Fibroblast of mammary gland (primary cell): ENCODE data around the gene LNPK.

Experiments used
- DNase-seq: peaks from one replicate; pipeline ENCODE4 v3.0.0-alpha.2; 2010; ENCODE audit warnings: low read depth
- H3K4me3 ChIP-seq: 2 replicates; pipeline ENCODE4 v1.5.1; 2011; ENCODE audit warnings: low read depth, mild to moderate bottlenecking, low read length, moderate library complexity; ENCODE audit not compliant: control insufficient read depth
- CTCF ChIP-seq: conservative IDR thresholded peaks from 2 replicates; pipeline ENCODE4 v1.5.1; 2011; ENCODE audit warnings: low read depth, low read length, inconsistent platforms; ENCODE audit not compliant: control insufficient read depth, insufficient read depth

Gene LNPK

DNA sequence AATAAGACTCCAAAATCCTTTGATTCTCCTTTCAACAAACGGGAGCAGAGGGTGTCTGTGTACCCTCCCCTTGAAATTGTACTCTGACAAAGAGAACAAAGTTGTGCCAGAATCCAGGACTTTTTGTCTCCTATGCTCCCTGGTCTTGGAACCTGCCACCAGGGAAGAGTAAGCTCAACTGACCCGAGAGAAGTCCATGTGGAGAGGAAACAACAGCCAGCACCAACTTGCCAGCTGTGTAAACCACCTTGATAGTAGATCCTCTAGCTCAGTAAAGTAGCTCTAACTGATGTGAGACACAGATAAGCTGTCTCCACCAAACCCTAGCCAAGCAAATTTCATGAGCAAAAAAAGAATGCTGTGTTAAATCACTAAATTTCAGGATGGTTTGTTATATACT lies 46.9 kb downstream of the LNPK start:
- no peak overlapping the region for H3K4me3 ChIP-seq
- no peak for TF ChIP-seq CTCF
- no peak for DNase-seq

- H3K4me3 ChIP-seq = no peak overlapping the region
- DNase-seq = no peak
- no peak for TF ChIP-seq CTCF
Measured at GRCh38 chr2:175950512-175950911, 51.6 kb downstream of the LNPK start.

DNA sequence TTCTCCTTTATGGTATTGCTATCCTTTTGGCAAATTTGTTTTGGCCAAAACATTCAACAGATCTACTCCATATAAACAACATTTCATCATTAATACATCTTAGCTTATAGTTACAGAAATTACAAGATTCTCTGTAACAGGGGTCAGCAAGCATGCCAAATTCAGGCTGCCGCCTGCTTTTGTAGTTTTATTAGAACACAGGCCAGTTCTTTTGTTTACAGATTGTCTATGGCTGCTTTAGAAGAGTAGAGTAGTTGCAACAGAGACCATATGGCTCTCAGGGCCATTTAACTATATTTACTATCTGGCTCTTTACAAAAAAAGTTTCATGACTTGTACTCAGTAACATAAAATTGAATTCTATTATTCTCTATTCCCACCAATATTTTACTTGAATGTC lies 53.9 kb downstream of the LNPK start:
- no peak for TF ChIP-seq CTCF
- no peak for DNase-seq
- H3K4me3 ChIP-seq = no peak overlapping the region

- no peak for TF ChIP-seq CTCF
- DNase-seq = no peak
- H3K4me3 ChIP-seq = no peak overlapping the region
Measured at GRCh38 chr2:175947073-175947472, 55.0 kb downstream of the LNPK start.

DNA sequence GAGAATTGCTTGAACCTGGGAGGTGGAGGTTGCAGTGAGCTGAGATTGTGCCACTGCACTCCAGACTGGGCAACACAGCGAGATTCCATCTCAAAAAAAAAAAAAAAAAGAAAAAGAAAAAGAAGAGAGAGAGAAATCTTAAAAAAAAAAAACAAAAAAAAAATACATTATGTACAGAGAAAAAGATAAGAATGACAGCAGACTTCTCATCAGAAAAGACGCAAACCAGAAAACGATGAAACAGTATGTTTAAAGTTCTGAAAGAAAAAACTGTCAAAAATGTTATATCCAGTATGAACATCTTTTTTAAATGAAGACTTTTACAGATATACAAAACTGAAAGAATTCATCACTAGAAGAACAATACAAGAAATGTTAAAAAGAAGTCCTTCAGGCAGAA lies 60.4 kb downstream of the LNPK start:
- no peak for TF ChIP-seq CTCF
- no peak for DNase-seq
- no peak overlapping the region for H3K4me3 ChIP-seq

DNA sequence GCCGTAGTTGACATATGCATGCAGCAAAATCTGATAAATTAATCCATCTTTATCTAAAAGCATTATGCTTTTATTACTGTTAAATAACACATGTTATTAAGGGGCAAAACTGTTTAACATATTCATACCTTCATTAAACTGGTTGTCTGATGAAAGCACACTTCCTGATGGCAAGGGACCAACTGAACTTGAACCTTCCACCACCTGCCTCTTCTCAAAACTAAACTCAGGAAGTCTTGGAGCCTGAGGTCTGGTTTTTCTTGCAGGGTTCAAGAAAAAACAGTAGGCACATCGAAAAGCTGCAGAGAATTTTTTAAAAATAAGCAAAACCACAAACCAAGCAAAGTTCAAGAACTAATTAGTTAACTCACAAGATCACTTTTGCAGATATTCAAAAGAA lies 64.9 kb downstream of the LNPK start:
- DNase-seq = no peak
- no peak for TF ChIP-seq CTCF

DNA sequence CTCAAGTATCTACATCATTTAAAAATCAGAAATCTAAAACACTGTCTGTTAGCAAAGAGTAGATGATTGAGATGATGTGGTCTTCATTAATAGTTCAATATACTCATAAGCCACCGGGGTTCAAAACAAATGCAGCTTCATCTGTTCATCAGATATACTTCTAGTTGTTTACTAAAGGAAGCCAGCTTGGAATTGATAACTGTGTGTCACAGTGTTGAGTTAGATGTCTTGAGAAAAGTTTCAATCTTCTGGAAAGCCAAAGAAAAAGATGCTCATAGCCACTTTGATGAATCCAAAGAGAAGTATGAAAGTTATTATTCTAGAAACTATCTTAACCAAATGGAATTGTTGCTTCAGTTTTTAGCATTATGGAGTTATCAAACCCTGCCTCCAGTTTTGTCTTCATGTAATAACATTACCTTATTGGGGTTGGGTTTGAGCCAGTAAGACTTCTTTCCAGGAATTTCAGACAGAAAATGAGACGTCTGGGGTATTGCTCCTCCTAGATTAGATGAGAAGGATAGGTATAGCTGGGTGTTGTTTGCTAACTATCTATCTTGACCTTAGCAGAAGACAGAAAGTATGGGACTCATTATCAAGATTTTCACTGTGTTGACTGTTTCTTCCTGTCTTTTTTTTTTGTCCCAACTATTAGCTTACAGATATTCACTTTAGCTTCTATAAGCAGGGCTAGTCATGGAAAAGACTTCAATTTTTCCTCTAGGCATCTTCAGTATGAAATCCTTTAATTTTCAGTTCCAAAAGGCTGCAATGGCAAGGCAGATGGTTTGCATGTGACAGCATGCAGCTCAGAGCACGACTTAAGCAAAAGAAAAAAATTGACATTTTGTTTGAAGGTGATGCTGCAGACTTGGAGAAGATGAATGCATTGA lies 66.5 kb downstream of the LNPK start:
- H3K4me3 ChIP-seq = no peak overlapping the region
- no peak for TF ChIP-seq CTCF
- DNase-seq = no peak

More for the DNA sequence above, 64.9 kb downstream of the LNPK start:
- no peak overlapping the region for H3K4me3 ChIP-seq
